Testis (tissue), 3 donors: ENCODE results near the gene GLRA3. TPM values are rescaled to one million over a fixed set of nuclear protein-coding genes. Genes with fewer than 3 reads are reported as not detected.

ENCODE experiments used
- DNase-seq: peaks from one replicate; pipeline ENCODE4 v3.0.0-alpha.2; 2019
- H3K27ac ChIP-seq, 2 donors: fragments of 200-600 bp; sonication (generic); one replicate each; pipeline ENCODE4 v1.5.1; 2019
- H3K27me3 ChIP-seq: fragments of 200-600 bp; sonication (generic); one replicate; pipeline ENCODE4 v1.5.1; 2019
- H3K36me3 ChIP-seq: fragments of 200-600 bp; sonication (generic); one replicate; pipeline ENCODE4 v1.5.1; 2017; ENCODE audit warnings: low read depth; ENCODE audit errors: missing control alignments
- H3K4me1 ChIP-seq: fragments of 200-600 bp; sonication (generic); one replicate; pipeline ENCODE4 v1.5.1; 2019
- H3K4me3 ChIP-seq, 2 donors: fragments of 200-600 bp; sonication (generic); one replicate each; pipeline ENCODE4 v1.5.1; 2017 to 2019
- H3K9me3 ChIP-seq: fragments of 200-600 bp; sonication (generic); one replicate; pipeline ENCODE4 v1.5.1; 2017
- CTCF ChIP-seq, 3 experiments: fragments of 450-650 bp in 2 of 3; fragments of 200-600 bp in 1 of 3; sonication (generic) in 1 of 3; IDR thresholded peaks; one replicate each; pipeline ENCODE4 v1.5.1; 2016 to 2019; ENCODE audit warnings: antibody characterized with exemption in 3 of 3, mild to moderate bottlenecking in 2 of 3, moderate library complexity in 1 of 3
- POLR2A ChIP-seq: fragments of 450-650 bp; IDR thresholded peaks from one replicate; pipeline ENCODE4 v1.6.1; 2017; ENCODE audit warnings: antibody characterized with exemption, mild to moderate bottlenecking, moderate library complexity
- WGBS, 2 donors: methylation state at CpG; one replicate each; pipeline ENCODE4 v1.1.5; 2018; 5-methylcytosine and 5-hydroxymethylcytosine counted together
- intact Hi-C: fragments of 100-400 bp; cut with DNase I; formaldehyde crosslinking; loops from one replicate; pipeline ENCODE4 v1.15.1; 2023; ENCODE audit warnings: low total_unique reads
- polyA plus RNA-seq: library from polyadenylated mRNA; stranded (reverse); fragments of 350-450 nt; fragmentation: Illumina TruSeq; extraction: RNeasy Lipid Tissue Mini Kit (QIAGEN cat#74804); gene quantifications from one replicate; pipeline ENCODE4 v1.2.3, GENCODE V29; 2014; ENCODE audit warnings: low read depth, low replicate concordance; ENCODE audit not compliant: insufficient read depth
- total RNA-seq, 2 donors: library from RNA; depleted of rRNA; stranded (reverse); fragments of >200 nt; gene quantifications; one replicate each; pipeline ENCODE4 v1.2.3, GENCODE V29; 2016

Gene GLRA3
- total and polyA plus RNA-seq, 3 donors from 2014 or later = 1.2 to 1.3 (median 1.3) TPM

GRCh38 chr4:174713821-174714220, 115.2 kb downstream of the GLRA3 start:
- 68 to 74% methylated on average over 2 of the region's 2 CpGs for WGBS, 2 donors

GRCh38 chr4:174713181-174713580, 115.9 kb downstream of the GLRA3 start:
- 69 to 80% methylated on average over 2 of the region's 2 CpGs for WGBS, 2 donors
- H3K27ac ChIP-seq = no peak overlapping the region
- H3K36me3 ChIP-seq = no peaks in the 10 kb centered on the region
- no peaks in the 10 kb centered on the region for H3K27me3 ChIP-seq
- no peaks in the 10 kb centered on the region for H3K9me3 ChIP-seq
- intact Hi-C loops = no loop called here
- no peak for DNase-seq
- H3K4me1 ChIP-seq = no peaks in the 10 kb centered on the region
- H3K4me3 ChIP-seq = no peak overlapping the region
- no peak for TF ChIP-seq CTCF (IDR thresholded peaks at IDR 0.05)
- no peak for TF ChIP-seq POLR2A

More at GRCh38 chr4:174713821-174714220, 115.2 kb downstream of the GLRA3 start:
- Histone ChIP-seq H3K27me3 (no peaks in the 10 kb centered on the region), H3K9me3 (no peaks in the 10 kb centered on the region), H3K36me3 (no peaks in the 10 kb centered on the region), H3K4me1 (no peaks in the 10 kb centered on the region), H3K27ac (no peak overlapping the region), H3K4me3 (no peak overlapping the region)
- intact Hi-C loops = no loop called here
- DNase-seq = no peak
- no peak for TF ChIP-seq CTCF (IDR thresholded peaks at IDR 0.05)
- TF ChIP-seq POLR2A = no peak

- Histone ChIP-seq H3K4me3 (no peak overlapping the region), H3K36me3 (no peaks in the 10 kb centered on the region), H3K9me3 (no peaks in the 10 kb centered on the region), H3K27ac (no peak overlapping the region), H3K27me3 (no peaks in the 10 kb centered on the region), H3K4me1 (no peaks in the 10 kb centered on the region)
- 45 to 56% methylated on average over 3 of the region's 3 CpGs for WGBS, 2 donors
- DNase-seq = no peak
- TF ChIP-seq CTCF (IDR thresholded peaks at IDR 0.05) = no peak
- no peak for TF ChIP-seq POLR2A
- intact Hi-C loops = no loop called here
These were observed 119.5 kb downstream of the GLRA3 start for GRCh38 chr4:174709526-174709925.

- no peak for DNase-seq
- intact Hi-C loops = no loop called here
- Histone ChIP-seq H3K4me3 (no peak overlapping the region), H3K27ac (no peak overlapping the region), H3K27me3 (no peaks in the 10 kb centered on the region), H3K9me3 (no peaks in the 10 kb centered on the region), H3K4me1 (no peaks in the 10 kb centered on the region), H3K36me3 (no peaks in the 10 kb centered on the region)
- no peak for TF ChIP-seq POLR2A
- no peak for TF ChIP-seq CTCF (IDR thresholded peaks at IDR 0.05)
- WGBS, 2 donors = 65 to 68% methylated on average over 3 of the region's 3 CpGs
These were observed 120.7 kb downstream of the GLRA3 start for GRCh38 chr4:174708381-174708780.

- DNase-seq = no peak
- 61 to 63% methylated on average over 2 of the region's 2 CpGs for WGBS, 2 donors
- H3K4me3 ChIP-seq = no peak overlapping the region
- no peak overlapping the region for H3K27ac ChIP-seq
- H3K27me3 ChIP-seq = no peaks in the 10 kb centered on the region
- H3K36me3 ChIP-seq = no peaks in the 10 kb centered on the region
- intact Hi-C loops = no loop called here
- H3K9me3 ChIP-seq = no peaks in the 10 kb centered on the region
- H3K4me1 ChIP-seq = no peaks in the 10 kb centered on the region
- TF ChIP-seq POLR2A (no peak), CTCF (IDR thresholded peaks at IDR 0.05) (no peak)
These were observed 121.1 kb downstream of the GLRA3 start for GRCh38 chr4:174707902-174708301.
